Uterus (tissue), 2 donors: Measurements from ENCODE around the gene TNFAIP8L1.

Experiments
- POLR2A ChIP-seq, 2 donors: fragments of 450-650 bp; IDR thresholded peaks; one replicate each; pipeline ENCODE4 v1.6.1; 2016; ENCODE audit warnings: antibody characterized with exemption in 2 of 2, mild to moderate bottlenecking in 1 of 2, moderate library complexity in 1 of 2
- TF ChIP-seq, protein P1 (sequence below), 4 experiments: fragments of 200-600 bp in 2 of 4; fragments of 450-650 bp in 2 of 4; sonication (generic) in 2 of 4; IDR thresholded peaks; one replicate each; pipeline ENCODE4 v1.5.1; 2016 to 2019; ENCODE audit warnings: antibody characterized with exemption in 4 of 4, mild to moderate bottlenecking in 2 of 4, moderate library complexity in 1 of 4

- TF ChIP-seq, protein P1, sequence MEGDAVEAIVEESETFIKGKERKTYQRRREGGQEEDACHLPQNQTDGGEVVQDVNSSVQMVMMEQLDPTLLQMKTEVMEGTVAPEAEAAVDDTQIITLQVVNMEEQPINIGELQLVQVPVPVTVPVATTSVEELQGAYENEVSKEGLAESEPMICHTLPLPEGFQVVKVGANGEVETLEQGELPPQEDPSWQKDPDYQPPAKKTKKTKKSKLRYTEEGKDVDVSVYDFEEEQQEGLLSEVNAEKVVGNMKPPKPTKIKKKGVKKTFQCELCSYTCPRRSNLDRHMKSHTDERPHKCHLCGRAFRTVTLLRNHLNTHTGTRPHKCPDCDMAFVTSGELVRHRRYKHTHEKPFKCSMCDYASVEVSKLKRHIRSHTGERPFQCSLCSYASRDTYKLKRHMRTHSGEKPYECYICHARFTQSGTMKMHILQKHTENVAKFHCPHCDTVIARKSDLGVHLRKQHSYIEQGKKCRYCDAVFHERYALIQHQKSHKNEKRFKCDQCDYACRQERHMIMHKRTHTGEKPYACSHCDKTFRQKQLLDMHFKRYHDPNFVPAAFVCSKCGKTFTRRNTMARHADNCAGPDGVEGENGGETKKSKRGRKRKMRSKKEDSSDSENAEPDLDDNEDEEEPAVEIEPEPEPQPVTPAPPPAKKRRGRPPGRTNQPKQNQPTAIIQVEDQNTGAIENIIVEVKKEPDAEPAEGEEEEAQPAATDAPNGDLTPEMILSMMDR (IDR thresholded peaks at IDR 0.05), result no peak
- no peak for TF ChIP-seq POLR2A (IDR thresholded peaks at IDR 0.05)
These were observed 58.0 kb downstream of the TNFAIP8L1 start for GRCh38 chr19:4697304-4697703.
